Tongue (tissue), 2 donors: ENCODE results near the gene DNMT3B. TPM values are rescaled to one million over a fixed set of nuclear protein-coding genes. Genes with fewer than 3 reads are reported as not detected.

Experiments
- DNase-seq: peaks from one replicate; pipeline ENCODE4 v3.0.0-alpha.2; 2015
- total RNA-seq: library from RNA; depleted of rRNA; stranded (reverse); fragments of >200 nt; gene quantifications from one replicate; pipeline ENCODE4 v1.2.3, GENCODE V29; 2014

DNMT3B gene
- total RNA-seq, 1 donor from 2014 or later = 2.9 TPM

- DNase-seq = no peak
These were observed 61.8 kb downstream of the DNMT3B start for GRCh38 chr20:32823737-32824588.

GRCh38 chr20:32828029-32828680, 66.0 kb downstream of the DNMT3B start:
- DNase-seq = no peak

- peak; percentile 57 for DNase-seq
These were observed 67.3 kb downstream of the DNMT3B start for GRCh38 chr20:32829311-32830005.

GRCh38 chr20:32830437-32830836, 68.3 kb downstream of the DNMT3B start:
- DNase-seq = no peak

- DNase-seq = no peak
These were observed 69.8 kb downstream of the DNMT3B start for GRCh38 chr20:32831982-32832381.

- DNase-seq = no peak
These were observed 70.5 kb downstream of the DNMT3B start for GRCh38 chr20:32832664-32833063.

GRCh38 chr20:32834972-32835371, 72.8 kb downstream of the DNMT3B start:
- DNase-seq = no peak

- DNase-seq = no peak
These were observed 75.0 kb downstream of the DNMT3B start for GRCh38 chr20:32837157-32837556.

GRCh38 chr20:32839227-32839981, 77.2 kb downstream of the DNMT3B start:
- DNase-seq = no peak

GRCh38 chr20:32839982-32840285, 77.7 kb downstream of the DNMT3B start:
- no peak for DNase-seq

- DNase-seq = no peak
These were observed 79.0 kb downstream of the DNMT3B start for GRCh38 chr20:32841174-32841573.

- no peak for DNase-seq
These were observed 79.4 kb downstream of the DNMT3B start for GRCh38 chr20:32841632-32842031.

GRCh38 chr20:32842688-32843524, 80.7 kb downstream of the DNMT3B start:
- DNase-seq = no peak

- DNase-seq = no peak
These were observed 83.6 kb downstream of the DNMT3B start for GRCh38 chr20:32845786-32846185.

GRCh38 chr20:32846852-32847251, 84.7 kb downstream of the DNMT3B start:
- no peak for DNase-seq

GRCh38 chr20:32847964-32848363, 85.8 kb downstream of the DNMT3B start:
- no peak for DNase-seq

- no peak for DNase-seq
These were observed 86.7 kb downstream of the DNMT3B start for GRCh38 chr20:32848846-32849245.

GRCh38 chr20:32849577-32849976, 87.4 kb downstream of the DNMT3B start:
- no peak for DNase-seq

- DNase-seq = no peak
These were observed 93.2 kb downstream of the DNMT3B start for GRCh38 chr20:32855387-32855786.

- DNase-seq = no peak
These were observed 96.0 kb downstream of the DNMT3B start for GRCh38 chr20:32858189-32858588.
